ENCODE results near the gene DNAJB1. TPM values are rescaled to one million over a fixed set of nuclear protein-coding genes. Genes with fewer than 3 reads are reported as not detected.

DNAJB1 gene
- 109 to 171 TPM (median 135 TPM) in 5 replicates for total RNA-seq (2022; extraction: Qiagen RNA extraction; ENCODE audit: low read depth)

DNA sequence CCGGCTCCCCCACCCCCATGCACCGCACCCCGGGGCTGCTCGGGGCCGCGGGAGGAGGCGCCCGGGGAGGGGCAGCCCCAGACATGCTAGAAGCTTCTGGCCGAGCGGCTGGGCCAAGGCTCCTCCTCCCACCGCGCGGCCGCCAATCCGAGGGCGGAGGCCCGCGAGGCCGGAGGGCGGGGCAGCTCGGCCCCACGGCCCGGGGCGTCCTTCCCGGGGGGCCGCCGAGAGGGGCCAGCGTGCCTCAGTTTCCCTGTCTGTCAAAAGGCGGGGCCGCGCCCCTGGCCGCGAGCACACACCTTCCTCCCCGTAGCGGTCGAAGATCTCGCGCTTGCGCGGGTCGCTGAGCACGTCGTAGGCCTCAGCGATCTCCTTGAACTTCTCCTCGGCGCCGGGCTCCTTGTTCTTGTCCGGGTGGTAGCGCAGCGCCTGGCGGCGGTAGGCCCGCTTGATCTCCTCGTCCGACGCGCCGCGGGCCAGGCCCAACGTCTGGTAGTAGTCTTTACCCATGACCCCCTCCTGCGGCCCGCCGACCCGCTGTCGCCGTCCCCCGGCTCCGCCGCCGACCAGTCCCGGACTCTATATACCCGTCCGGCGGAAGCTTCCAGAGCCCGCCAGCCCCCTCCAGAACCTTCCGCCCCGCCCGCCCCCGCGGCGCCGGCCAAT, at the start of gene DNAJB1:
TSS of gene DNAJB1 (minus strand) at position 558 of the 666 bp plus-strand sequence. CDS start at position 510, 48 bp downstream.

GRCh38 chr19:14529254-14530004, 11.2 kb upstream of the DNAJB1 start, which contains the start of gene TECR:
TSS of gene TECR (plus strand) at chr19:14529594. CDS start at chr19:14529697, 103 bp downstream.

GRCh38 chr19:14496029-14496833, 22.0 kb downstream of the DNAJB1 start, which contains the start of gene GIPC1:
TSS of gene GIPC1 (minus strand) at chr19:14496127. CDS start at chr19:14482976, 13,151 bp downstream.

DNA sequence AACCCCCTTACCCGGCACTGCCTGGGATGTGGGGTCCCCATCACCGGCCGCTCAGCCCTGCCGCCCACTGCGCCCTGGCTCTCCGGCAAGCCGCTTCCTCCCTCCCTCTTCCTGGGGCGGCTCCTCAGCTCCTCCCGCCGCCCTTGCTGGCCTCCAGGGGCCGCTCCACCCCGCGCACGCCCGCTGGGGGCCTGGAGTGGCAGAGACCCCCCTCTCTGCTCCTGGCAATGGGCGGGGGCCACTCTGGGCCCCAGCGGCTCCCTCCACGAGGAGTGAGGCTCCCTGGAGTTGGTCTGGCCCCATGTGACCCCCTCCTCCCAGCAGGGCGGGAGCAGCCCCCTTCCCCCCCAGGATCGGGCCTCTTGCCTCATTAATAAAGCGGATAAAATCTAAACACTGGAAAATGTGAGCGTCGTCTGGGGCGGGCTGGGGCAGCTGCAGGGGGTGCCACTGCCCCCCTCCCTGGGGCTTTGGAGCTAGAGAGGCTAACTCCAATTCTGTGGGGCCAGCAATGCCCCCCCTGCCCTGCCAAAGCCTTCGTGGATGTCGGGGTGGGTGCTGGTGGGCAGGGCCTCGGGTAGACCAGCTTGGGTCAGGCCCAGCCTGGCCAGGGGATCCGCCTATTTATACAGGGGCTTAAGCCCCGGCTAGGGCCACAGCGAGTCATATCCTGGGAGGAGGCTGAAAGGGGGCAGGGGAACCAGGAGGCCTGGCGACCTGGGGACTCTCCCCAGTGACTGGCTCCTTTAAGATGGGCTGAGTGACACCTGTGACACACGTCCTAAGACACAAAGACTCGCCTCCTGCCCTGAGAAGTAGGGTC, 42.7 kb downstream of the DNAJB1 start, which contains the start of gene PTGER1:
TSS of gene PTGER1 (minus strand) at position 104 of the 823 bp plus-strand sequence. CDS start 1,034 bp downstream, outside the sequence.

Other genes with a start within 250 kb of the DNAJB1 start
- gene ADGRE5, start 137.0 kb downstream of the DNAJB1 start, total RNA-seq (2022; extraction: Qiagen RNA extraction; ENCODE audit: low read depth) = 64.8 to 91.9 TPM (median 85.5 TPM) in 5 replicates
- 112 to 136 TPM (median 126 TPM) in 5 replicates for gene DDX39A, start 99.1 kb downstream of the DNAJB1 start, total RNA-seq (2022; extraction: Qiagen RNA extraction; ENCODE audit: low read depth)
- gene PKN1, start 85.1 kb downstream of the DNAJB1 start, total RNA-seq (2022; extraction: Qiagen RNA extraction; ENCODE audit: low read depth) = 58.3 to 71.4 TPM (median 69.8 TPM) in 5 replicates
- not detected in 5 replicates for gene PTGER1, start 43.0 kb downstream of the DNAJB1 start, total RNA-seq (2022; extraction: Qiagen RNA extraction; ENCODE audit: low read depth)
- gene GIPC1, start 22.3 kb downstream of the DNAJB1 start, total RNA-seq (2022; extraction: Qiagen RNA extraction; ENCODE audit: low read depth) = 75.6 to 126 TPM (median 109 TPM) in 5 replicates
- 143 to 193 TPM (median 183 TPM) in 5 replicates for gene TECR, start 11.2 kb upstream of the DNAJB1 start, total RNA-seq (2022; extraction: Qiagen RNA extraction; ENCODE audit: low read depth)
- gene NDUFB7, start 53.7 kb upstream of the DNAJB1 start, total RNA-seq (2022; extraction: Qiagen RNA extraction; ENCODE audit: low read depth) = 156 to 212 TPM (median 190 TPM) in 5 replicates
- gene CLEC17A, start 64.7 kb upstream of the DNAJB1 start, total RNA-seq (2022; extraction: Qiagen RNA extraction; ENCODE audit: low read depth) = 0.13 TPM in 1 of 5 replicates, not detected in the others
- not detected in 5 replicates for gene ADGRE3, start 156.4 kb upstream of the DNAJB1 start, total RNA-seq (2022; extraction: Qiagen RNA extraction; ENCODE audit: low read depth)
- gene ZNF333, start 171.7 kb upstream of the DNAJB1 start, total RNA-seq (2022; extraction: Qiagen RNA extraction; ENCODE audit: low read depth) = 1.9 to 4.0 TPM (median 3.0 TPM) in 5 replicates

All from A549 treated with RU486 at 1 μM for 4 hours (cell line).